GM21390 (cell line): ENCODE data around the gene VTI1A.
"Not testable (repeated sequence)": the region's sequence is repeated elsewhere in the genome, so short reads cannot be mapped to it uniquely, and the experiment has no call there.

Experiments
- ATAC-seq: cut with Tn5 transposase; IDR thresholded peaks from one replicate; pipeline ENCODE4 v1.9.1; 2021; ENCODE audit not compliant: unreplicated experiment

VTI1A gene

GRCh38 chr10:112446855-112447619, at the start of gene VTI1A, which contains the start of gene ZDHHC6:
Gene VTI1A (plus strand): TSS chr10:112447215. CDS start chr10:112447374, 159 bp downstream.
Gene ZDHHC6 (minus strand): TSS chr10:112446914. CDS start chr10:112445436, 1,478 bp downstream.
- peak; percentile 95 for ATAC-seq

DNA sequence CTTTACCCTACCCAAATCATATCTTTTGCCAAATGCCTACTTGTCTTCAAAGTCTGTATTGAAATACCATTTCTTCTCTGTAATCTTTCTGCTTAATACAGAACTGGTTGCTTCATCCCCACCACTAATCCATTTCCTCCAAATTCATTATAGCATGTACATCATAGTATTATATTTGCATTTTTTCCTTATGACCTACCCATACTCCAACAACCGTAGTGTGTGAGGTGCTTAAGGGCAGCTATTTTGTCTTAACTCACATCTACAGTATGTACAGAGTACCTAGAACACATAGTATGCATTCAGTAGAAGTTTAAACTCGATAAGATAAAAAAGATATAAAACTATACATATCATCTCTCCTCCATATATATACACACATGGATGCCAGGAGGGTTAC, 49.4 kb upstream of the VTI1A start:
- no peak for ATAC-seq

DNA sequence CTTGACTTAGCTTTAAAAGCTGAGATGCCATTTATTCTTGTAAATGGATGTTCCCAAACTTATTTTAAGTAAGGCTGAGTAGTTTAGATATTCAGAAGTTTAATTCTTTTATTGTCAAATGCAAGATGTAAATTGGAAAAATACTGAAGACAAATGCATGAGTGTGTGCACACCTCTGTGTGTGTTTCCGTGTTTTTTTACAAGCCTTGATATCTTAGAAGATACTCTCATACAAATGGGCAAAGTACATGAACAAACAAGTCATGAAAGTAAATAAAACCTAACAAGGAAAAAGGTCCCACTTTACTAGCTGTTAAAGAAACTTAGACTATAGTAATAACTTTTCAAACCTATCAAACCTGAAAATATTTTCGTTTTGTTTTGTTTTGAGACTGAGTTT, 44.1 kb upstream of the VTI1A start:
- ATAC-seq, result no peak

GRCh38 chr10:112404617-112405016, 42.4 kb upstream of the VTI1A start:
- ATAC-seq, result no peak

DNA sequence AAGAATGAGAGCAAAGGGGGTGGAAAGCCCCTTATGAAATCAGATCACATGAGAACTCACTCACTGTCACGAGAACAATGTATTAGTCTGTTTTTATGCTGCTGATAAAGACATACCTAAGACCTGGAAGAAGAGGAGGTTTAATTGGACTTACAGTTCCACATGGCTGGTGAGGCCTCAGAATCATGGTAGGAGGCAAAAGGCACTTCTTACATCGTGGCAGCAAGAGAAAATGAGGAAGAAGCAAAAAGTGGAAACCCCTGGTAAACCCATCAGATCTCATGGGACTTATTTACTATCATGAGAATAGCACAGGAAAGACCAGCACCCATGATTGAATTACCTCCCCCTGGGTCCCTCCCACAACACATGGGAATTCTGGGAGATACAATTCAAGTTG, 40.2 kb upstream of the VTI1A start:
- ATAC-seq, result not testable (repeated sequence)

DNA sequence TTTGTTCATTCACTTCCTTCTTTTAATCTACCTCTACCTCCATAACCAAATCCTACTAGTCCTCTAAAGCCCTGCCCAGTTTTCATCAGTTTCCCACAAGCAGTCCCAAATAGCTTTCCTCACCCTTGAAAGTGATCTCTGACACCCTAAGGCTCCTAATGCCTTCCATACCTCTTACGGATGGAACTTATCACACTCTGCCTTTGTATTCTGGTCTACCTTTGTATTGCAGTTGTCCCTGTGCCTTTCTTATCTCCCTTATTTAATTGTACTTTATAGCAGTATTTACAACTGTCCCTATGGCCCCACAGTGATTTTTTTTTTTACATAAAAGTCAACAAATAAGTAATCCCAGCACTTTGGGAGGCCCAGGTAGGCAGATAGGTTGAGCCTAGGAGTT, 39.3 kb upstream of the VTI1A start:
- no peak for ATAC-seq

- ATAC-seq, result no peak
Measured at GRCh38 chr10:112409299-112409698, 37.7 kb upstream of the VTI1A start.

DNA sequence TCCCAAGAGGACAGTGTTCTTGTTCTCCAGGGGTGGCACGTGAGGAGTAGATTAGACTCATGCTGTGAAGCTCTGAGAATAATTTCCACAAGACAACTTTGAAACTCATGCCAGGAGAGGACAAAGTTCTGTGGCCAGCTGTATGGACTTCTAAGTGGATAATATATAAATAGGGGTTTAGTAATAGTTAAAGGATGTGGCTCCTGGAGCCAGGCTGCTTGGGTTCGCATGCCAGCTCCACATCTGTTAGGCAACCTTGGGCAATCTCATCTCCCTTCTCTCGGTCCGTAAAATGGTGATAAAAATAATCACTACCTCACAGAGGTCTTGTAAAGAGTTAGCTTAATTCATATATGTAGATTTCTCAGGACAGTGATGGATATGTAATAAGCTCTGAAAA, 37.3 kb upstream of the VTI1A start:
- no peak for ATAC-seq

DNA sequence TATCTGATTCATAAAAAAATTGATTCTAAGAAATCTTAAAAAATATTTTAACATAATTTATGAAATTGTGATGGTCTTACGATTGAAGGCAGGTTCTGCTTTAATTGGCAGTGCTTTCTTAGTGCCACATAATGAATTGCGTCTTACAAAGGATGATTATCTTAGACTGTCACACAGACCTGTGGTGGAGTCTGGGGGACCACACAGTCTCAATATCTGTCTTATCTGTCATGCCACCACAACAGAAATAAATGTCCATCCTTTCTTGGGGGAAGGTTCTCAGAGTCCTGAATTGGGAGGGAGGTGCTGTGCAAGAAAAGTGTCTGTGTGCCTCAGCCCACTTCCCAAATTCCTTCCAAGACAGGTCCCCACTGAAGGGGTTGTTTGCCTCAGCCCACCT, 34.3 kb upstream of the VTI1A start:
- ATAC-seq, result no peak

DNA sequence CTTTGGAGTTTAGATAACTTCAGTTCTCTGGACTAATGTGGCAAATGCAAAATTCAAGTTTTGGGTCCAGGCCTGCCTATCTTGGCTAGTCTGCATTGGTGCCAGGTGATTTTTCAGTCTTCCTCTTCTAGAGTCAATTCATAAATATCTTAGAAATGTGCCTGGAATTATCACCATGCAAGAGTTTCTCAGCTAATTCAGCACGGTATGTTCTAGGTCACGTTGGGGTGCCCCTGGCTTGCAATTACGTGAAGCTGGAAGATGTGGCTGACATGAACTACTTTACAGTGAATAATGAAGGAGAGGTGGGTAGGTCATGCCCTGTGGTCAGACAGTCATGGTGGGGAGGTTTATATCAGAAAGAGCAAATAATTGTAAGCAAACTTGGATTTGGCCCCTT, 25.3 kb upstream of the VTI1A start:
- no peak for ATAC-seq

DNA sequence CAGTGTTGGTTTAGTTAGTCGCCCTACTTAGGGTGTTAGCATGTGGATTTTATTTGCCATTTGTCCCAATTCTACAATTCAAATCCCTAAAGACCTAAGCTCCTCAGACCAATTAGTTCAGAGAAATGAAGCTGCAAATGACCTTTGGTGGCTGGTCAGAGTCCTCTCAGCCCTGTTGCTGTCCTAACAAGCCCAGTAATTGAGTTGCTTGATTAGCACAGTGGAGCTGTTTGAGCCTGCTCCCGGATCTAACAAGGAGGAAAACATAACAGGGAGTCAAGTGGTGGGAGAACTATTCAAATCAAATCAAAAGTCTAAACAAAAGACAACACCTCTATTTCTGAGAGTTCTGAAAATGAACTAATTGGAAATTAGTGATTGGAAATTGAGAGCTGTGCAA, 22.4 kb upstream of the VTI1A start:
- ATAC-seq, result no peak

- no peak for ATAC-seq
Measured at GRCh38 chr10:112426111-112426510, 20.9 kb upstream of the VTI1A start.

GRCh38 chr10:112429147-112429546, 17.9 kb upstream of the VTI1A start:
- no peak for ATAC-seq

DNA sequence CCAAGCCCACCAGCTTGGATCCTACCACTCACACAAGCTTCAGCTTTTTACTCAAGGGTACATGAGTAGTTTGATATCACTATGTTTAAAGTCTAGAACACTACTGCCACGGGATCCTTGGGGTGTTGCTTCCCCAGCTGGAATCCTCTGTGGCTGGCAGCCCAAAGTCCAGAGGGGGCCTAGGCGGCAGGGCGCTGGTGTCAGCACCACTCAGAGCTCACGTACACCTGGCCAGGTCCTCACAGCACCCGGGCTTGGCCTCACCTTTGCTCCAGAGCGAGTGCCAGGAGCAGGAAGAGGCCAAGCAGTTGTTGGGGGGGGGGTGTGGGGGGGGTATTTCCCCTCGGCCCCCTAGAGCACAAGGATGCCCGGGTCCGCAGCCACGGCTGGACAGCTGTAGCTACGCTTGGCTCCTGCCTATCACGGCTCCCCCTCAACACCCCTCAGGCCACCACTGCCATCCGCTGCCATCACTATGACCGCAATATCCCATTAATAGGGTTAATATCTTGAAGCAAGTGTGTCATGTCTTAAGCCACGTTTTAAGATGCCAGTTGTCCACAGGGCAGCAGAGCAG, 17.3 kb upstream of the VTI1A start:
- no peak for ATAC-seq

DNA sequence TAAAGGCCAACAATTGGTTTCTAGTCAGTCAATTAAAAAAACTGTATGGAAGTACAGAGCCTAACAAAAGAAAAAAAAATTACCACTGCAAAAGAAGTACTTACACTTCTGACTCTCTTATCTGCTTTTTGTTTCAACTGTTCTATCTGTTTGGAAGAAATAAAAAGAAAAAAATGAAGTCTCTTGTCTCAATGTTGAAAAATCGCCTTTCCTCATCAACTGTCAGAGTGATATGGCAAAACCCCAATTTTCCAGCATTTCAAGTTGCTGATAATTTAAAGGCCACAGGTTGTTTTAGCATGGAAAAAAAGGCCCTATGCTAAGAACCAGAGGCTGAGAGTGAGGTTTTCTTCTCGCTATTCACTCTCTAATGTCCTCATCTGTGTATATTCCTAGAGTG, 13.9 kb upstream of the VTI1A start:
- ATAC-seq, result no peak

DNA sequence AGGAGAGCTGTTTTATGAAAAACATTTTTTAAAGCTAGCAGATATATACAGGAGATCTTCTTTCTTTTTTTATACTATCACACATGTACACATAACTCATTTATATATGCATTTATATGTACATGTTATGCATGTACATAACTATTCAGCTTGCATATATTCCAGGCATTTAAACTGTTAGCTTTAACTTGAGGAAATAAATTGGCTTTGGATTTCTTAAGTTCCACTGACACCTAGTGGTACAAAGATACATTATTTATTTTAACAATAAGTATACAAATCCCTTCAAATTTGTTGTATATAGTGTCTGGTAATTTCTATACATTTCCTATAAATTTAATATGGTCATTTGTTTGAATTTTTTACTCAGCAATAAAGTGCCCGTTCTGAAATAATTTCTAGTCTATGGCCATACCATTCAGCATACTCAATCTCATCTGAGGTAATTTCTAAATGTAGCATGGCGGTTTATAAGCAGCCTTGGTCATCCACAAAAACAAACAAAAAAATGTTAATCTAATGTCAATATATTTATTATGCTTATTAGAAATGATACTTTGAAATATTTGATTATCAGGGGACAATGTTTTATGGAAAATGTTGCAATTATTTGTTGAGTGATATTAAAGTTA, 11.9 kb upstream of the VTI1A start:
- no peak for ATAC-seq

GRCh38 chr10:112438356-112438755, 8.7 kb upstream of the VTI1A start:
- ATAC-seq, result no peak

DNA sequence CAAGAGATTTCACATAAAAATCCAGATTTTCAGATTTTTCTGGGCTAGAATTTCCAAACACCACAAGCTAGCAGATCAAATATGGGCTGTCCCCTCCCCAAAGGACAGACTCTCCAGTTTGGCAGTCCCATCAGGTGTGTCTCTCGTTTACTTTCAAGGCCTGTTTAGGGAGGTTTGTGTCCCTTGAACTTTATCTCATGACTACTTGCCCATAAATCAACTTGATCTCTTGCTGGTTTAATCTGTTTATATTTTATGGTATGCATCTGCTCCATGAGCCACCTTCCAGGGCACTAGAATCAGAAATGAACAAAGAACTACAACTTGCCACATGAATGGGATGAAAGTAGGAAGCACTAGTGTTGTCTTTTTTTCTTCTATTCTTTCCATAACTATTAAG, 5.5 kb upstream of the VTI1A start:
- no peak for ATAC-seq

- ATAC-seq, result no peak
Measured at GRCh38 chr10:112442063-112442462, 5.0 kb upstream of the VTI1A start.

GRCh38 chr10:112446055-112446854, 760 bp upstream of the VTI1A start:
- peak; percentile 27 for ATAC-seq

DNA sequence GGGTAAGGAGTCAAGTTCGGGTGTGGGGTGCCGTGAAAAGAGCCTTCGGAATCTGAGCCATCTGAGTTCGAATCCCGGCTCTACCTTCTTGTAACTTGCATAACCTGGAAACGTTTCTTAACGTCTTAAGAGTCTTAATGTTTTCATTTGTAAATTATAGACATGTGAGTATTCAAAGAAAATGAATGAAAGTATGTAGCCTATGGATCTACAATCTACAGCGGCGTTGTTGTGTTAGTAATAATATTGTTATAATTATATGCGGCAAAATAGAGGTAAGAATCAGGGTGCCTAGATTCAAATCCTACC, 559 bp downstream of the VTI1A start:
- no peak for ATAC-seq

DNA sequence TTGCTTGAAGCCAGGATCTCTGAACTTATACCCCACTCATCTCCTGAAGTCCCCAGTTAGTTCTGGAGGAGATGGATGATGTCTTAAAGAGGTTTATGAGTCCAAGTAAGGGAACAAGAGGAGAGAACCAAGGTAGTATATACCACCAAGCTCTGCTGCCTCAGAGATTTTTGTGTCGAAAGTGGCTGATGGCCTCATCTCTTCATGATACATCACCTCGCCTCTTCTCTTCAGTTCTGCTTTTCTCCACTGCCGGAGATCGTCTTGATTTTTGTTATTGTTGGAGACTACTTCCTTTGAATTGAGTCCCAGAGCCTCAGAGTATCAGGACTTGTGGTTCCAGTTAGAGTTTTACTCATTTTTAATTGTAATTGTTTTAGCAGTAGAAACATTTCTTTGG, 1.9 kb downstream of the VTI1A start:
- no peak for ATAC-seq
